Vagina (tissue), 2 donors: ENCODE measurements around the gene KDM6A.

ENCODE experiments used
- CTCF ChIP-seq, 3 experiments: fragments of 450-650 bp in 2 of 3; fragments of 200-600 bp in 1 of 3; sonication (generic) in 1 of 3; IDR thresholded peaks; one replicate each; pipeline ENCODE4 v1.5.1; 2017 to 2019; ENCODE audit warnings: antibody characterized with exemption in 3 of 3, mild to moderate bottlenecking in 2 of 3, moderate library complexity in 2 of 3
- POLR2AphosphoS5 ChIP-seq, 2 donors: sonication (generic); formaldehyde crosslinking; IDR thresholded peaks; one replicate each; pipeline ENCODE4 v1.9.0; 2017; ENCODE audit warnings: antibody characterized with exemption in 2 of 2, mild to moderate bottlenecking in 2 of 2, low read depth in 1 of 2; ENCODE audit not compliant: insufficient read depth in 1 of 2

- no peak for TF ChIP-seq CTCF (IDR thresholded peaks at IDR 0.05)
- TF ChIP-seq POLR2AphosphoS5 (IDR thresholded peaks at IDR 0.05; ENCODE audit: insufficient read depth in 1 of 2, low read depth in 1 of 2) = no peak
Measured at GRCh38 chrX:44882635-44883034, 9.6 kb downstream of the KDM6A start.
